PFSK-1 (cell line): ENCODE measurements around the gene ARHGAP15.

Source experiments
- POLR2AphosphoS5 ChIP-seq: IDR thresholded peaks from 2 replicates; pipeline ENCODE4 v1.6.1; 2012; ENCODE audit warnings: low read depth, mild to moderate bottlenecking, control low read depth, low read length, moderate library complexity
- SIN3A ChIP-seq: IDR thresholded peaks from 2 replicates; pipeline ENCODE4 v1.6.1; 2012; ENCODE audit warnings: mild to moderate bottlenecking, low read length, moderate library complexity, borderline replicate concordance; ENCODE audit not compliant: insufficient read depth
- TAF1 ChIP-seq: IDR thresholded peaks from 2 replicates; pipeline ENCODE4 v1.6.1; 2012; ENCODE audit warnings: low read length, control low read depth, borderline replicate concordance; ENCODE audit not compliant: insufficient read depth

DNA sequence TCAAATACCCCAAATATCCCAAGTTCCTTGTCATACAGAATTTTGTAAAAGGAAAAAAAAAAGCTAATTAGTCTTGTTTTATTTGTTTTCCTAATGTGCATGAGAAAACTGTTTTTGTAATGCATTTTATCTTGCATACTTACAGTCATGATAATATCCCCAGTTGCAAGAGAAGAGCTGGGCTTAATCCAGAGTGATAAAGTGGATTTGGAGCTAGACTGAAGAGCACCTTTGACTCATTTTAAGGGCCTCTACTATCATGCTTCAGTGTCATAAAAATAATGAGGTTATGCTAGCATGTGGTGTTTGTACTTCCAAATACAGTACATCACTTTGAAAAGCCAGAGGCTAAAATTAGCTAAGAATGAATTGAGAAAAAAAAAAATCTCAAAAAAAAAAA, 26.4 kb downstream of the ARHGAP15 start:
- TF ChIP-seq POLR2AphosphoS5 = no peak
- TF ChIP-seq TAF1 = no peak
- TF ChIP-seq SIN3A = no peak
